Ovary (tissue), 9 donors: ENCODE data around the gene CERT1. TPM values are rescaled to one million over a fixed set of nuclear protein-coding genes. Genes with fewer than 3 reads are reported as not detected.

Experiments used
- DNase-seq, 5 donors: peaks; one replicate each; pipeline ENCODE4 v3.0.0-alpha.2; 2019 to 2020
- H3K27ac ChIP-seq, 2 donors: fragments of 200-600 bp; one replicate each; pipeline versions ENCODE4 v1.5.1 to v1.8.0; 2019 to 2022
- H3K27me3 ChIP-seq: fragments of 200-600 bp; one replicate; pipeline ENCODE4 v1.8.0; 2022
- H3K36me3 ChIP-seq: fragments of 200-600 bp; sonication (generic); one replicate; pipeline ENCODE4 v1.5.1; 2019
- H3K4me1 ChIP-seq: one replicate; pipeline ENCODE4 v1.8.1; 2013; ENCODE audit warnings: mild to moderate bottlenecking, moderate library complexity; ENCODE audit not compliant: insufficient read depth
- H3K4me3 ChIP-seq: fragments of 200-600 bp; sonication (generic); one replicate; pipeline ENCODE4 v1.5.1; 2017
- H3K9me3 ChIP-seq, 2 donors: fragments of 200-600 bp in 1 of 2; sonication (generic) in 1 of 2; one replicate each; pipeline versions ENCODE4 v1.5.1 to v1.8.1; 2013 to 2019; ENCODE audit warnings: mild to moderate bottlenecking in 1 of 2, moderate library complexity in 1 of 2
- CTCF ChIP-seq, 3 donors: fragments of 450-650 bp in 2 of 3; fragments of 200-600 bp in 1 of 3; IDR thresholded peaks; one replicate each; pipeline versions ENCODE4 v1.5.1 to v1.8.0; 2016 to 2022; ENCODE audit warnings: antibody characterized with exemption in 3 of 3, mild to moderate bottlenecking in 1 of 3
- EP300 ChIP-seq: sonication (generic); formaldehyde crosslinking; IDR thresholded peaks from one replicate; pipeline ENCODE4 v1.6.1; 2017; ENCODE audit warnings: antibody characterized with exemption
- POLR2A ChIP-seq: fragments of 450-650 bp; IDR thresholded peaks from one replicate; pipeline ENCODE4 v1.6.1; 2017; ENCODE audit warnings: antibody characterized with exemption, mild to moderate bottlenecking, moderate library complexity
- WGBS, 3 donors: extraction: QIAGEN DNeasy Blood & Tissue Kit in 1 of 3; methylation state at CpG; one replicate each; pipeline versions ENCODE4 v1.1.5 to v1.1.7; 2013 to 2017; 5-methylcytosine and 5-hydroxymethylcytosine counted together
- intact Hi-C, 4 donors: fragments of 100-400 bp; cut with DNase I; formaldehyde crosslinking; loops; one replicate each; pipeline versions ENCODE4 v1.11.0 to v1.15.1; 2022 to 2023
- polyA plus RNA-seq, 2 donors: library from polyadenylated mRNA; stranded (reverse); fragments of 200-250 nt in 1 of 2; fragments of 350-450 nt in 1 of 2; fragmentation: Illumina TruSeq in 1 of 2; extraction: RNeasy Lipid Tissue Mini Kit (QIAGEN cat#74804) in 1 of 2; gene quantifications; one replicate each; pipeline ENCODE4 v1.2.3, GENCODE V29; 2013 to 2014
- total RNA-seq, 7 donors: library from RNA; depleted of rRNA in 2 of 7; stranded (reverse); fragments of >200 nt in 2 of 7; fragmentation: NEBNext Ultra II Directional in 3 of 7; extraction: Animal tissue kit (Norgen Biotek cat#: 25700) in 3 of 7; gene quantifications; one replicate each; pipeline versions ENCODE4 v1.1.0 to v1.2.4, GENCODE V29; 2016 to 2023
- donor health status: DM: no; HTN: no; CAD: no; lungs with moderate emphysema.
- donor health status: DM: no; HTN: no; CAD: no.
- donor health status: Bipolar disorder and iron deficiency.
- donor health status: DM: yes; HTN: yes; CAD: no.
- donor health status: DM: no; HTN: no; CAD: no.
- donor health status: DM: yes; HTN: yes; CAD: no.

Gene CERT1
- total and polyA plus RNA-seq, 9 donors, result 19.1 to 41.8 (median 35.2) TPM

- 84 to 91% (median 87%) methylated on average over 8 of the region's 8 CpGs for WGBS, 3 donors
- H3K36me3 ChIP-seq, result no peaks in the 10 kb centered on the region
- H3K27ac ChIP-seq, result no peak overlapping the region
- no peak for DNase-seq
- no peak for TF ChIP-seq EP300
- TF ChIP-seq POLR2A, result no peak
- no peak for TF ChIP-seq CTCF (IDR thresholded peaks at IDR 0.05)
- peaks cover 4% of the 10 kb centered on the region for H3K4me1 ChIP-seq
- intact Hi-C loops, result no loop called here
- no peaks in the 10 kb centered on the region for H3K27me3 ChIP-seq
- H3K9me3 ChIP-seq, result no peaks in the 10 kb centered on the region
- H3K4me3 ChIP-seq, result no peak overlapping the region
Observed at GRCh38 chr5:75457691-75458090, 53.7 kb downstream of the CERT1 start.

GRCh38 chr5:75457161-75457560 lies 54.3 kb downstream of the CERT1 start:
- WGBS, 3 donors, result 96 to 100% (median 98%) methylated on average over 1 of the region's 1 CpG
- Histone ChIP-seq H3K4me3 (no peak overlapping the region), H3K4me1 (peaks cover 4% of the 10 kb centered on the region), H3K27ac (no peak overlapping the region), H3K36me3 (no peaks in the 10 kb centered on the region), H3K27me3 (no peaks in the 10 kb centered on the region), H3K9me3 (no peaks in the 10 kb centered on the region)
- DNase-seq, result no peak
- no peak for TF ChIP-seq EP300
- TF ChIP-seq CTCF (IDR thresholded peaks at IDR 0.05), result no peak
- no peak for TF ChIP-seq POLR2A
- intact Hi-C loops, result no loop called here

- Histone ChIP-seq H3K4me3 (no peak overlapping the region), H3K9me3 (no peaks in the 10 kb centered on the region), H3K36me3 (no peaks in the 10 kb centered on the region), H3K27me3 (no peaks in the 10 kb centered on the region), H3K27ac (no peak overlapping the region), H3K4me1 (no peaks in the 10 kb centered on the region)
- no peak for DNase-seq
- 80 to 97% (median 89%) methylated on average over 1 of the region's 1 CpG for WGBS, 3 donors
- intact Hi-C loops, result no loop called here
- TF ChIP-seq EP300 (no peak), CTCF (IDR thresholded peaks at IDR 0.05) (no peak), POLR2A (no peak)
Observed at GRCh38 chr5:75450069-75450468, 61.4 kb downstream of the CERT1 start.

GRCh38 chr5:75446068-75446467 lies 65.4 kb downstream of the CERT1 start:
- H3K36me3 ChIP-seq, result no peaks in the 10 kb centered on the region
- H3K4me3 ChIP-seq, result no peak overlapping the region
- no peaks in the 10 kb centered on the region for H3K9me3 ChIP-seq
- TF ChIP-seq CTCF (IDR thresholded peaks at IDR 0.05), result no peak
- TF ChIP-seq POLR2A, result no peak
- TF ChIP-seq EP300, result no peak
- no peak for DNase-seq
- WGBS, 3 donors, result 96 to 99% (median 98%) methylated on average over 2 of the region's 2 CpGs
- intact Hi-C loops, result no loop called here
- no peaks in the 10 kb centered on the region for H3K4me1 ChIP-seq
- no peak overlapping the region for H3K27ac ChIP-seq
- H3K27me3 ChIP-seq, result no peaks in the 10 kb centered on the region

- 96 to 99% (median 98%) methylated on average over 2 of the region's 2 CpGs for WGBS, 3 donors
- Histone ChIP-seq H3K4me1 (no peaks in the 10 kb centered on the region), H3K4me3 (no peak overlapping the region), H3K36me3 (no peaks in the 10 kb centered on the region), H3K27me3 (no peaks in the 10 kb centered on the region), H3K9me3 (no peaks in the 10 kb centered on the region), H3K27ac (no peak overlapping the region)
- no peak for DNase-seq
- TF ChIP-seq EP300, result no peak
- TF ChIP-seq POLR2A, result no peak
- TF ChIP-seq CTCF (IDR thresholded peaks at IDR 0.05), result no peak
- intact Hi-C loops, result no loop called here
Observed at GRCh38 chr5:75441560-75441959, 69.9 kb downstream of the CERT1 start.
